Neural crest cell (in vitro differentiated cells): ENCODE measurements around the gene IER5L. TPM values are rescaled to one million over a fixed set of nuclear protein-coding genes. Genes with fewer than 3 reads are reported as not detected.
"Not testable (repeated sequence)": the region's sequence is repeated elsewhere in the genome, so short reads cannot be mapped to it uniquely, and the experiment has no call there.

ENCODE experiments used
- DNase-seq: peaks from one replicate; pipeline ENCODE4 v3.0.0; 2021; ENCODE audit warnings: low read depth, mixed read lengths, low spot score
- H3K27ac Mint-ChIP-seq: one replicate; pipeline ENCODE4 v1.8.0; 2021; ENCODE audit warnings: mild to moderate bottlenecking, mixed read lengths; ENCODE audit not compliant: unreplicated experiment
- H3K27me3 Mint-ChIP-seq: 2 replicates; pipeline ENCODE4 v1.8.0; 2021; ENCODE audit warnings: low read depth, mild to moderate bottlenecking, mixed read lengths
- H3K36me3 Mint-ChIP-seq: 2 replicates; pipeline ENCODE4 v1.8.0; 2021; ENCODE audit warnings: low read depth, mild to moderate bottlenecking, mixed read lengths
- H3K4me1 Mint-ChIP-seq: 2 replicates; pipeline ENCODE4 v1.8.0; 2021; ENCODE audit warnings: mixed read lengths
- H3K4me3 Mint-ChIP-seq: one replicate; pipeline ENCODE4 v1.8.0; 2021; ENCODE audit warnings: mild to moderate bottlenecking, mixed read lengths
- H3K9me3 Mint-ChIP-seq: 2 replicates; pipeline ENCODE4 v1.8.0; 2021; ENCODE audit warnings: mixed read lengths
- CTCF ChIP-seq: fragments of 200-600 bp; sonication (generic); conservative IDR thresholded peaks from 2 replicates; pipeline ENCODE4 v1.5.0; 2021; ENCODE audit warnings: antibody characterized with exemption, mild to moderate bottlenecking
- total RNA-seq: library from RNA; stranded (reverse); gene quantifications from 2 replicates; pipeline ENCODE4 v1.2.1, GENCODE V29; 2021

IER5L gene
- total RNA-seq, 1 donor from 2014 or later, result 19.1 TPM

GRCh38 chr9:129163753-129164152 lies 14.3 kb downstream of the IER5L start:
- DNase-seq, result no peak
- no peak for TF ChIP-seq CTCF
- peak overlapping the region; percentile 43 for H3K27ac Mint-ChIP-seq

GRCh38 chr9:129163198-129163670 lies 14.8 kb downstream of the IER5L start:
- H3K4me3 Mint-ChIP-seq, H3K27me3 Mint-ChIP-seq, DNase-seq, H3K36me3 Mint-ChIP-seq, H3K27ac Mint-ChIP-seq, H3K9me3 Mint-ChIP-seq: not testable (repeated sequence)
- peaks cover 32% of the 10 kb centered on the region for H3K4me1 Mint-ChIP-seq

More at GRCh38 chr9:129163753-129164152, 14.3 kb downstream of the IER5L start:
- H3K4me3 Mint-ChIP-seq, result no peak overlapping the region
- H3K36me3 Mint-ChIP-seq, result peaks cover 3% of the 10 kb centered on the region
- H3K27me3 Mint-ChIP-seq, result peaks cover 2% of the 10 kb centered on the region
- H3K9me3 Mint-ChIP-seq, result no peaks in the 10 kb centered on the region
- peaks cover 32% of the 10 kb centered on the region for H3K4me1 Mint-ChIP-seq

- DNase-seq, result no peak
- Mint-ChIP-seq H3K4me3 (no peak overlapping the region), H3K4me1 (peaks cover 26% of the 10 kb centered on the region), H3K36me3 (peaks cover 3% of the 10 kb centered on the region), H3K27me3 (peaks cover 2% of the 10 kb centered on the region), H3K27ac (no peak overlapping the region), H3K9me3 (no peaks in the 10 kb centered on the region)
- TF ChIP-seq CTCF, result no peak
These were observed 15.4 kb downstream of the IER5L start for GRCh38 chr9:129162497-129163197.

- Mint-ChIP-seq H3K4me3 (no peak overlapping the region), H3K36me3 (peaks cover 3% of the 10 kb centered on the region), H3K9me3 (no peaks in the 10 kb centered on the region), H3K27me3 (peaks cover 2% of the 10 kb centered on the region), H3K27ac (peak overlapping the region; percentile 10), H3K4me1 (peaks cover 16% of the 10 kb centered on the region)
- DNase-seq, result no peak
- no peak for TF ChIP-seq CTCF
These were observed 16.6 kb downstream of the IER5L start for GRCh38 chr9:129161534-129161837.

- Mint-ChIP-seq H3K36me3 (peaks cover 3% of the 10 kb centered on the region), H3K27me3 (peaks cover 2% of the 10 kb centered on the region), H3K27ac (peak overlapping the region; percentile 10), H3K4me1 (peaks cover 16% of the 10 kb centered on the region), H3K4me3 (no peak overlapping the region), H3K9me3 (no peaks in the 10 kb centered on the region)
- no peak for DNase-seq
- TF ChIP-seq CTCF, result no peak
These were observed 17.1 kb downstream of the IER5L start for GRCh38 chr9:129160712-129161533.

- H3K9me3 Mint-ChIP-seq, result no peaks in the 10 kb centered on the region
- no peak for TF ChIP-seq CTCF
- no peak for DNase-seq
- no peak overlapping the region for H3K4me3 Mint-ChIP-seq
- no peaks in the 10 kb centered on the region for H3K27me3 Mint-ChIP-seq
- H3K36me3 Mint-ChIP-seq, result no peaks in the 10 kb centered on the region
- peaks cover 3% of the 10 kb centered on the region for H3K4me1 Mint-ChIP-seq
- H3K27ac Mint-ChIP-seq, result no peak overlapping the region
These were observed 21.9 kb downstream of the IER5L start for GRCh38 chr9:129156163-129156562.
